Measurements from ENCODE around the gene AURKB.
A peak's percentile ranks its signal among the peaks of the same experiment; 100 is the strongest.
"Not testable (repeated sequence)": the region's sequence is repeated elsewhere in the genome, so short reads cannot be mapped to it uniquely, and the experiment has no call there.

AURKB gene

DNA sequence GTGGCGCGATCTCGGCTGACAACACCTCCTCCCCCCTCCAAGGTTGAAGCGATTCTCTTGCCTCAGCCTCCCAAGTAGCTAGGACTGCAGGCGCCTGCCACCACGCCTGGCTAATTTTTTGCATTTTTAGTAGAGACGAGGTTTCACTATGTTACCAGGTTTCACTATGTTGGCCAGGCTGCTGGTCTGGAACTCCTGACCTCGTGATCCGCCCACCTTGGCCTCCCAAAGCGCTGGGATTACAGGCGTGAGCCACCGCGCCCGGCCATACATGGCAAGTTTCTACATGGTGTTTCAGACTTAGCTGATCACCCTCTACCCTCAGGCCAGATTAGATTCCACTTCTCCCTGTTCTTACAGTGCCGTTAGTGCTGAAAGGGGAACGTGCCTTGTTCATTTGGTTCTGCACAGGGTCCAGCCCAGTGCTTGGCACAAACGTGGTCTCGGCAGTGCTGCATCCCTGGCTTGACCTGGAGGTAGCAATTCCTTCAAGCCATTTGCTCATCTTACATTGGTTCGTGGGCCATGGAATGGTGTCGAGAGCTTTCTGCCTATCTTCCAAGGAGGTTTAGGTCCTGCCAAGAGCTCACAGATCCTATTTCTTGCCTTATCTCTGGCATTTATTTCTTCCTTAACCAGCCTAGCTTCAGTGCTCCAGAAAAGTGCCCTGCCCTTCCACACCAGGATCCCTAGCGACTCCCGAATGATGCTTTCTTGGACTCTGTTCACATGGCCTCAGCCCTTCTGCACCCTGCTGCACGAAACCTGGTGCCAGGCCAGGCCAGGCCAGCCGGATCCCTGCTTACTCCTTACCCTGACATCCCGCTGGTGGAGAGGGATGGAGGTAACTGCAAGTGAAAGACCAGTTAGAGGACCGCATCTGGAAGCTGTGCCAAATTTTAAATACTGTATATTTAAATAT lies 14.8 kb upstream of the AURKB start:
- DNase-seq, result no peak

- peak; percentile 50 to 53 for DNase-seq
Observed at GRCh38 chr17:8223356-8224126, 13.2 kb upstream of the AURKB start.

- DNase-seq, result peak; percentile 92
Observed at GRCh38 chr17:8222630-8223355, 12.4 kb upstream of the AURKB start.

DNA sequence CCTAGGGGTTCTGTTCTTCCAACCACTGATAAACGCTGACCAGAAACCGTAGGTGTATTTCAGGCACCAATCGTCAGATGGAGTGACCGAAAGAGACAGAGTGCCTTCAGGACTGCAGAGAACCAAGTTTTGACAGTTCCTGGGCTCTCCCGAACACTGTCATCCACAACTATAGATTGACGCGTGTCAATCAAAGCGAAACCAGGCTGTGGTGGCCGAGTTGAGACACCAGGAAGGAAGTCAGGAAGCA lies 11.9 kb upstream of the AURKB start:
- DNase-seq, result no peak

DNA sequence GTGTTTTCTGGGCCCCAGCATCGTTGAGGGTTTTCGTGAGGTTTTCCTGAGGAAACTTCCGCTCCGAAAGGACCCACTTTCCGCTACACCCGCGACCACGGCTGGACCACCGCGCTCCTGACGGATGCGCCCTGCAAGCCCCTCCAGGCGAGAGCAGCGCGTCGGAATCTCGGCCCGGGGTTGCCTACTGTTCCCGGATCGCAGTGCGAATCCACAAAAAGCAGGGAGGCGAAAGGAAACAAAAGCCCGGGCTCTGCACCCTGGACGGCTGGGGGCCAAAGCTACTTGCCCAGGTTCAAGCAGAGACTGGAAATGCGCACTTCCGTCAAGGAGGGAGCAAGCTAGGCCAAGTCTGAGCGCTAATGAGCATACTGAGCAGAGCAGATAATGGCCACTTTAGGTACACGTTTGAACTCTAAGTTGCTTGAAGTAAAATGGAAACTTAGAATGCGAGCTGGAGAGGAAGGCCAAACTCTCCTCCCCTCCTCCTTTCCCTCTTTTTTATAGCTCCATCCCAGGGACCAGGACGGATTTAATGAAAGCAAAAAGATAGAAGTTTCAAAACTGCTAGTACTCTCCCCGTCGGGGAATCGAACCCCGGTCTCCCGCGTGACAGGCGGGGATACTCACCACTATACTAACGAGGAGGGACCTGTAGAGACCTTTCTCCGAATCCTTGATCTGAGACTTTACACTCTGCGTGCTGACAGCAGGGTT lies 11.4 kb upstream of the AURKB start:
- peak; percentile 93 to 94 for DNase-seq

DNA sequence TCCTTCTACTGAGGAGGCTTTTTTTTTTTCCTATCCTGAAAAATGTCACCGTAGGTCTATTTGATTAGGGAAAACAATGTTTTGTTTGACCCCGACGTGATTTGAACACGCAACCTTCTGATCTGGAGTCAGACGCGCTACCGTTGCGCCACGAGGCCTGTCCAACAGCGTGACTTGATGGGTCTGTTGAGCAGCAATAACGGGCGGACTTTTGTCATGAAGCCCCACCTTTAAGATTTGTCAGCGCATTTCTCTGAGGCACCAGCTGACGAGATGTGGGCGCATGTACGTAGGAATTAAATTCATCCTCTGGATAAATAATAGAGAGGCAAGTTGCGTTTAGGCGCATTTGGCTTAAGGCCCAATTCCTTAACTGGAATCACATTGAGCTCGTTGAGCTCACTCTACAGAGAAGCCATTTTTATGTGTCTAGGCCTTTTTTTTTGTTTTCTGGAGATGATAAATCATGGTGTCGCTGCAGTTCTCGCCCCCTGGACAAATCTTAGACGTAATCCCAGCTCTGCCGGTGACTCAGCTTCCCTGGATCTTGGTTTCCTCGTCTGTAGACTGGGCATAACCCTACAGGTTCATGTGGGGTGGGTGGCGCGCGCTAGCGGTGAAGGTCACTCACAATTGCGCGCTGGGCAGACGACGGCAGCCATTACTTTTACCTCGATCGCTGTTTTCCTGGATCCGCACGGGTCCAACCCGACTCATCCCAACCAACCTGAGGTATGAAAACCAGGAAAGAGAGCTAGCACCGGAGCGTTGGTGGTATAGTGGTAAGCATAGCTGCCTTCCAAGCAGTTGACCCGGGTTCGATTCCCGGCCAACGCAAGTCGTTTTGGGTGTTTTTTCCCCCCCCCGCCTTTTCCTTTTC lies 10.6 kb upstream of the AURKB start:
- DNase-seq, result peak; percentile 97 to 98

- not testable (repeated sequence) for DNase-seq
Observed at GRCh38 chr17:8214000-8214399, 3.6 kb upstream of the AURKB start.

- DNase-seq, result no peak
Observed at GRCh38 chr17:8212312-8213180, 2.2 kb upstream of the AURKB start.

DNA sequence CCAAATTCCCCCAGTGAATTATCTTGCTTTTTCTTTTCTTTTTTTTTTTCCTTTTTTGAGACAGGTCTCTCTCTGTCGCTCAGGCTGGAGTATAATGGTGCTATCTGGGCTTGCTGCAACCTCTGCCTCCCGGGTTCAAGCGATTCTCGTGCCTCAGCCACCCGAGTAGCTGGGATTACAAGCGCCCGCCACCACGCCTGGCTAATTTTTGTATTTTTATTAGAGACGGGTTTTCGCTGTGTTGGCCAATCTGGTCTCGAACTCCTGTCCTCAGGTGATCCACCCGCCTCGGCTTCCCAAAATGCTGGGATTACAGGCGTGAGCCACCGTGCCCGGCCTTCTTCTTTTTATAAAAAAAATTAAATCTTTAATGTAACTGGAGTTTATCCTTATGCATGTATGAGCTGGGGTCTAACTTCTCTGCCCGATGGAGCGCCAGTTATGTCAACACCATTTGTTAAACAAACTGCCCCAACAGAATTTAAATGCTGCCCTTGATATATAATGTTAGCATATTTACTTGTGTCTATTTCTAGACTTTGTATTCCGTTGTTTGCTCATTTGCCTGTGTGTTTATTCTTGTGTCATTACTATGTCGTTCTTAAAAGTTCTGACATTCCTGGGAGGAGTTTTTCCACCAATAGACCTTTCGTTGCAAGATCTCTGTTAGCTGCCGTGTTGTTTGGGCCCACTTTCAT lies 535 bp upstream of the AURKB start:
- no peak for DNase-seq

DNA sequence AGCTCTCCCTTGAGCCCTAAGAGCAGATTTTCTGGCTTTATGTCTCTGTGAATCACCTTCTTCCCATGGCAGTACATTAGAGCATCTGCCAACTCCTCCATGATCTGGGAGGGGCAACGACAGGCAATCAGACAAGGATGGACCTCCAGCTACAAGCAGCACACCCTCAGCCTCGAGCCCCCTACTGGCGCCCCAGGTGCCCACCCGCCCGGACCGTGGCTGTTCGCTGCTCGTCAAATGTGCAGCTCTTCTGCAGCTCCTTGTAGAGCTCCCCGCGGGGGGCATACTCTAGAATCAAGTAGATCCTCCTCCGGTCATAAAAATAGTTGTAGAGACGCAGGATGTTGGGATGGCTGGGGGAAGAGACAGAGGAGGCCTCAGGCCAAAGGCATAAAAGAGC lies 3.8 kb downstream of the AURKB start:
- DNase-seq, result no peak

DNA sequence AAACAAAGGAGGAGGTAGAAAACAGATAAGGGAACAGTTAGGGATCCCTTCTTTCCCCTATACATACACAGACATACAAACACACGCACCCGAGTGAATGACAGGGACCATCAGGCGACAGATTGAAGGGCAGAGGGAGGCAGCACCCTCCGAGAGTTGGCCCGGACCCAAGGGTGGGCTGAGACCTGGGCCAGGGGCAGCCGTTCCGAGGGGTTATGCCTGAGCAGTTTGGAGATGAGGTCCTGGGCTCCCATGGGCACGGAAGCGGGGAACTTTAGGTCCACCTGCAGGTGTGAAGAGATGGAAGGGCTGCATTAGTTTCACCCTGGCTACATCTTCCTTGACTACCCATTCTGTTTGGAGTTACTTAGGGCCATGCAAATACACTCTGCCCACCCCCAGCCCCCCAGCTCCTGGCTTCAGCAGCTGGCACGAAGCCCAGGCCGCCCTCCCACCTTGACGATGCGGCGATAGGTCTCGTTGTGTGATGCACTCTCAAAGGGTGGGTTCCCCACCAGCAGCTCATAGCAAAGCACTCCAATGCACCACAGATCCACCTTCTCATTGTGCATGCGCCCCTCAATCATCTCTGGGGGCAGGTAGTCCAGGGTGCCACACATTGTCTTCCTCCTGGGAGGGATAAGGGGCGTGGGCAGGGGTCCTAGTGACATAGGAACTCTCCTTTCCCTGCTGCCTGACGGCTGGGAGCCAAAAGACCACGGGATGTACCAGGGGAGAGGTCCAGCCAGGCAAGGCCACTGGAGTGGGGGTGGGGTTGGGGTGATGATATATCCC lies 5.4 kb downstream of the AURKB start:
- no peak for DNase-seq

DNA sequence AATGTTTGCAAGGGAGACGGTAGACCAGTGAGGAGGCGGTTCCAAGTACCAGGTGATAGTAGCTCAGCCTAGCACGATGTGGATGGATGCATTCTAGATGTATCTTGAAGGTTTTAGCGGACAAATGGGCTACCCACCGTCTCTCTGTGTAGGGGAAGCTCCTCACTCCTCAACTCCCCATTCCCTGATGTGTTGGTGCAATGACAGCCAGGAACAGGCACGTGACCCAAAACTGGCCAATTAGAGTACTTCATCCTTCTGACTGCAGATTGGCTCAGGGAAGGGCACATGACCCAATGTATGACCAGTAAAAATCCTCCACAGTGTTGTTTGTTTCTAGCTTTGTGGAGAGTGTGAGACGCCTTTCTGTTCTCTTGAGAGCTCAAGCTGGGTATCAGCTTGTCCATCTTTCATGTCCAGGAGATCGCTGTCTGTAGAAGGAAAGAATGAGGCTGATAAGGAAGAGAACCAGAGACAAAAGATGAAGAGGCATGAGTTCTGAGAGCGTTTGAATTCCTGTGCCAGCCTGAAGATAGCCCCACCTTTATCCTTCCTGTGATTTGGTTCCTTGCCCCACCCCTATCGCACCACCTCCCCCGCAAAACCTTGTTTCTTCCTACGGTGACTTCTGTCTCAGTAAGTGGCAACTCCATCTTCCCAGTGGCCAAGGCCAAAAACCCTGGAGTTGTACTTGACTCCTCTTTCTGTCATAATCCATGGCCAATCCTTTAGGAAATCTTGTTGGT lies 18.1 kb downstream of the AURKB start:
- DNase-seq, result peak in 1 of 2 donors; percentile 51

DNA sequence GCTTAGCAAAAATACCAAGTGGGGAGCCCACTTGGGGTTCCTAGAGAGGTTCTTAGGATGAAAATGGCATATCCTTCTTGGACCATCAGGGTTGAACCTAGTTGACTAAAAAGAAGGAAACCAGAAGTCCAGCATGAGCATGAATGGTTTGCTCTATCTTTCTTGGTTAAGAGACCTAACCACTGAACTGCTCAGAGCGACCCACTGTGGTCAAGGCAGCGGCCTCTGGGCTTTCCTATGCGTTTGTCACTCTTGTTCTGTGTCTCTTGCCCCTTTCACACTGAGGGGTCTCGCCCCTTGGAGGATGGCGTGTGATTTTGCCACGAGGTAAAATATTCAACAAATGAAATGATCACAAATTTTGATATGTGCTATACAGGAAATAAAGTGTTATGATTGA lies 19.9 kb downstream of the AURKB start:
- DNase-seq, result no peak

DNA sequence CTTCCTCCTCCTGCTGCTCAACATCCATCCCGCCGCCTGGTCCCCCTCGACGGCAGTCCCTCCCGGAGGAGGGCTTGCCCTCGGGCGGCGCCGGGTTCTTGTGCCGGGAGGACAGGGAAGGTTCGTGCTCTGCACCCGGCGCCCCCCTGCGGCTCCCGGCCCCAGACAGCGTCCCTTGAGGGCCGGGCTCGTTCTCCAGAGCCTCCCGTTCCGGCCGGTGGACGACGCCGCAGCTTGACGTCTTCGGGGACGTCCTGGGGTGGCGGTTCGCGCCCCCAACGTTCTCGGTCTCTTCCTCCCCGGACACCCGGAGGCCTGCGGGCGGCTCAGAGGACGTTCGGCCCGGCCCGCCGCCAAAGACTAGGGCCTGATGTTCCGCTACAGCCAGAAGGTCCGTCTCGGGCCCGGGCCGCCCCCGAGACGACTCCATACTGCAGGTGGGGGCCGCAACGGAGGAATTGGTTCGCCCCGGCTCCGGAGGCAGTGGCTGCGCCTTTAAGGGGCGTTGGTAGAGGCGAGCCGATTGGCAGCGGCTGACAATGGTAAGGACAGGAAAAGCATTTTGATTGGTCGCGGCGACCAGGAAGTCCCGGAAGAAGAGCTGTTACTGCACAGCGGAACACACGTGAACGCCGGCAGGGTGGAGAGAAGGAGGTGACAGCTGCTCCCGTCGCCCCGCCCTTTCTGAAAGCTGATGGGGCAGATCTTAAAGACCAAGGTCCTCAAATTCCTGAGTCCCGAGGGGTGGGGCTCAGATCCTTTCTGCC lies 20.5 kb downstream of the AURKB start, which contains the start of gene BORCS6:
Gene BORCS6 (minus strand): TSS at position 470 of the 767 bp plus-strand sequence. CDS start 40 bp downstream, at position 430.
- DNase-seq, result peak; percentile 84 to 89

- DNase-seq, result no peak
Observed at GRCh38 chr17:8189041-8189710, 21.2 kb downstream of the AURKB start.

DNA sequence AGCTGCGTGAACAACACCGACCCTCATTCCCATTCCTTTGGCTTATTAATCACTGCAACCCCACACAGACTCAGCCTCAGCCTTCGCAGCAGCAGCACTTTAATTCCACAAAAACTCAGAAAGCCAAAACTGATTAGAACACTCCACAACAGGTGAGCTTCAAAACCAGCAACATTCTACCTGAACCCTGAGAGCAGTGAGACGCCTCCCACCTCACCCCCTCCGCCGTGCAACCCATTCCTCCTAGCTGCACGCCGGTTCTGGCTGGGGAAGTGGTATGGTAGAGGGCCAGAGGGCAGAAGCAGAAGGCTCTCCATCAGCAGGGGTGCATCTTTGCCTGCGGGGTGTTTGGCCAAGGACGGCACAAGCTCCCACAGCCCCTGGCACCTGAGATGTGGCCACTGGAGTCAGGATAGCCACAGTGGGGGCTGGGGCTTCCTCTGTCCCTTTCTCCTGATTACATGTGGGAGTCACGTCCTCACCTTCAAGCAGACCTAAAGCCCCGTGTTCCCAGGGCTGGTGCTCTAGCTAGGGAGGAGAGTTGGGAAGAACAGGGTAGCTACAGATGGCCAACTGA lies 22.0 kb downstream of the AURKB start:
- DNase-seq, result no peak

Measured in stimulated activated CD4-positive, alpha-beta T cell treated with anti-CD3 and anti-CD28 coated beads, Interleukin-2, amount 100 ng/mL, for 48 hours (primary cell).